SK-N-SH (cell line): ENCODE results near the gene SLC25A33.

Experiments
- CHD2 ChIP-seq: fragments of 150-350 bp; IDR thresholded peaks from 2 replicates; pipeline ENCODE4 v1.6.1; 2018; ENCODE audit warnings: low read length; ENCODE audit not compliant: partially characterized antibody
- CTCF ChIP-seq: fragments of 200-600 bp; sonication (generic); IDR thresholded peaks from 2 replicates; pipeline ENCODE4 v1.6.1; 2017; ENCODE audit warnings: antibody characterized with exemption, mild to moderate bottlenecking, moderate library complexity
- GATA2 ChIP-seq: sonication (generic); formaldehyde crosslinking; IDR thresholded peaks from 2 replicates; pipeline ENCODE4 v1.5.0; 2020; ENCODE audit warnings: mild to moderate bottlenecking, missing genetic modification reagents
- JUND ChIP-seq: IDR thresholded peaks from 2 replicates; pipeline ENCODE4 v1.4.0; 2012
- MAX ChIP-seq: IDR thresholded peaks from 2 replicates; pipeline ENCODE4 v1.4.0; 2012; ENCODE audit warnings: low read depth
- RCOR1 ChIP-seq: fragments of 150-350 bp; IDR thresholded peaks from 2 replicates; pipeline ENCODE4 v1.6.1; 2017; ENCODE audit warnings: antibody characterized with exemption, low read length
- RFX5 ChIP-seq: IDR thresholded peaks from 2 replicates; pipeline ENCODE4 v1.6.1; 2012; ENCODE audit warnings: mild to moderate bottlenecking, improper control_type of control experiment, low read length
- SMC3 ChIP-seq: IDR thresholded peaks from 2 replicates; pipeline ENCODE4 v1.6.1; 2012; ENCODE audit warnings: low read depth, low read length, improper control_type of control experiment
- TAF1 ChIP-seq: IDR thresholded peaks from 2 replicates; pipeline ENCODE4 v1.6.1; 2012; ENCODE audit warnings: low read depth, mild to moderate bottlenecking, low read length, moderate library complexity, borderline replicate concordance
- USF1 ChIP-seq: IDR thresholded peaks from 2 replicates; pipeline ENCODE4 v1.4.0; 2012; ENCODE audit warnings: low read depth, borderline replicate concordance

- TF ChIP-seq CTCF (no peak), USF1 (no peak), TAF1 (no peak), JUND (no peak), RFX5 (no peak), CHD2 (no peak), RCOR1 (no peak), GATA2 (no peak), SMC3 (no peak), MAX (no peak)
These were observed 56.7 kb downstream of the SLC25A33 start for GRCh38 chr1:9595968-9596340.
